Activated CD4-positive, alpha-beta T cell treated with anti-CD3 and anti-CD28 coated beads for 36 hours (primary cell): ENCODE results near the gene CACNA1F. TPM values are rescaled to one million over a fixed set of nuclear protein-coding genes. Genes with fewer than 3 reads are reported as not detected.

Experiments used
- ATAC-seq: fragments of 200-7000 bp; cut with Tn5 transposase; one replicate; pipeline ENCODE4 v1.10.0; 2021; ENCODE audit warnings: mild to moderate bottlenecking, moderate library complexity
- CTCF ChIA-PET: fragments of 350-600 bp; sonication (Branson Sonifier 250); formaldehyde crosslinking; loops from one replicate; lab custom pipeline; 2021; ENCODE audit warnings: antibody characterized with exemption; lab: Charles Lee
- POLR2A ChIA-PET: fragments of 350-600 bp; sonication (Branson Sonifier 250); formaldehyde crosslinking; loops from one replicate; lab custom pipeline; 2021; ENCODE audit warnings: antibody characterized with exemption, inconsistent platforms; lab: Charles Lee
- DNase-seq: peaks from one replicate; pipeline ENCODE4 v3.0.0-alpha.2; 2020
- H3K27ac Mint-ChIP-seq: one replicate; pipeline ENCODE4 v1.8.0; 2021; ENCODE audit warnings: mixed read lengths
- H3K27me3 Mint-ChIP-seq: one replicate; pipeline ENCODE4 v1.8.0; 2021; ENCODE audit warnings: mixed read lengths
- H3K36me3 Mint-ChIP-seq: one replicate; pipeline ENCODE4 v1.8.0; 2021; ENCODE audit warnings: low read depth, mixed read lengths
- H3K4me1 Mint-ChIP-seq: one replicate; pipeline ENCODE4 v1.8.0; 2021; ENCODE audit warnings: mixed read lengths
- H3K4me3 Mint-ChIP-seq: one replicate; pipeline ENCODE4 v1.8.0; 2021; ENCODE audit warnings: mild to moderate bottlenecking, moderate library complexity, mixed read lengths
- H3K9me3 Mint-ChIP-seq: one replicate; pipeline ENCODE4 v1.8.0; 2021; ENCODE audit warnings: low read depth, mixed read lengths
- intact Hi-C, 2 experiments: fragments of 100-400 bp; cut with DNase I in 1 of 2; cut with micrococcal nuclease in 1 of 2; formaldehyde crosslinking; loops; one replicate each; pipeline versions ENCODE4 v1.14.2 to v1.15.1; 2022 to 2024; cut with DNase I, micrococcal nuclease
- total RNA-seq, 2 experiments: library from RNA; stranded (reverse); gene quantifications; one replicate each; pipeline ENCODE4 v1.2.3, GENCODE V29; 2021

Gene CACNA1F
- total RNA-seq, 2 experiments from 2014 or later = 0.65 to 0.87 TPM

GRCh38 chrX:49197543-49198087 lies 35.5 kb downstream of the CACNA1F start:
- POLR2A ChIA-PET = no interaction called here
- Mint-ChIP-seq H3K4me3 (peak overlapping the region; percentile 60), H3K4me1 (peaks cover 35% of the 10 kb centered on the region), H3K27ac (no peak overlapping the region), H3K9me3 (no peaks in the 10 kb centered on the region), H3K27me3 (no peaks in the 10 kb centered on the region), H3K36me3 (no peaks in the 10 kb centered on the region)
- ATAC-seq = no peak
- CTCF ChIA-PET = no interaction called here
- intact Hi-C loops = no loop called here
- no peak for DNase-seq

GRCh38 chrX:49193542-49193964 lies 39.6 kb downstream of the CACNA1F start:
- Mint-ChIP-seq H3K27ac (peak overlapping the region; percentile 90), H3K36me3 (peaks cover 2% of the 10 kb centered on the region), H3K4me1 (peaks cover 26% of the 10 kb centered on the region), H3K27me3 (no peaks in the 10 kb centered on the region), H3K9me3 (no peaks in the 10 kb centered on the region), H3K4me3 (no peak overlapping the region)
- POLR2A ChIA-PET = no interaction called here
- peak; percentile 47 for DNase-seq
- CTCF ChIA-PET = interaction anchor here (0.7 to 2.5 kb wide), 5 partner anchors 21 to 726 kb away, joined by 5 to 8 read pairs (median 7); no protein-coding TSS in a partner anchor
- intact Hi-C loops = loop anchor here (2.0 to 5.0 kb wide), 3 partner anchors 39 to 561 kb away; partner anchors contain the start of gene CACNA1F (in 1 of the 2)
- no peak for ATAC-seq

DNA sequence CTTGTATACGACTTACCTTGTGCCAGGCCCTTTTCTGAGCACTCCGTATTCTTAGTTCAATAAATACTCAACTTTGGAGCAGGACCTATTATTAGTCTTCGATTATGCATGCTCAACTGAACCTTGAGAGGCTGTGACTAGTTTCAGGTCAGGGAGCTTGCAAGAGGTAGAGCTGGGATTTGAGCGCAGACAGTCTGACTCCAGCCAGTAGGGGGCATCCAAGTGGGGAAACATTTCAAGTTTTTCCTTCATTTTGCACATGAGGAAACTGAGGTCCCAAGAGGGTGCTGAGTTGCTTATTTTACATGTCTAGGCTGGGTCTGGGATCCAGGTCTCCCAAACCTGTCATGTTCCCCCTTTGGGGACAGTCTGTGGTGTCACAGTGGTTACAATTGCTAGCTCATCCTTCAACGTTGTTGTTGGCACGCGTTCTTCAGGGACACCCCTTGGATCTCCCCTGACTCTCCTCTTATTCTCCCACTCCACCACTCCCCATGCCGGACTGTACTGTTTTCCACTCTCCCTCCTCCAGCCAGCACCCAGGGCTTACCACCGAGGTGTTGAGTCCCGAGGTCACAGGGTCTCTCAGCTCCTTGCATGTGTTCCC lies 40.3 kb downstream of the CACNA1F start:
- peaks cover 20% of the 10 kb centered on the region for H3K4me1 Mint-ChIP-seq
- peak overlapping the region; percentile 90 for H3K27ac Mint-ChIP-seq
- ChIA-PET CTCF (interaction anchor here (0.6 to 2.5 kb wide), 15 partner anchors 13 to 873 kb away, joined by 3 to 8 read pairs (median 4); partner anchors contain the start of genes PLP2 and PPP1R3F), POLR2A (interaction anchor here (0.5 kb wide), 2 partner anchors 24 to 44 kb away, joined by 4 to 7 read pairs; no protein-coding TSS in a partner anchor)
- H3K9me3 Mint-ChIP-seq = no peaks in the 10 kb centered on the region
- DNase-seq (peak; percentile 60), ATAC-seq (no peak)
- H3K36me3 Mint-ChIP-seq = peaks cover 2% of the 10 kb centered on the region
- intact Hi-C loops = loop anchor here (2.0 to 5.0 kb wide), 3 partner anchors 39 to 562 kb away; partner anchors contain the start of gene CACNA1F (in 1 of the 2)
- H3K4me3 Mint-ChIP-seq = peak overlapping the region; percentile 54
- no peaks in the 10 kb centered on the region for H3K27me3 Mint-ChIP-seq

- peak; percentile 62 for DNase-seq
- intact Hi-C loops = loop anchor here (1.0 to 5.0 kb wide), 7 partner anchors 9 to 563 kb away; partner anchors contain the start of genes SYP (in 2 of the 2), CACNA1F (in 1 of the 2) and PPP1R3F (in 1 of the 2)
- H3K27ac Mint-ChIP-seq = peak overlapping the region; percentile 78
- ATAC-seq = peak; percentile 2
- POLR2A ChIA-PET = interaction anchor here (1.0 to 1.3 kb wide), 2 partner anchors 20 to 44 kb away, joined by 3 to 6 read pairs; partner anchors contain the start of genes CCDC22 and PLP2
- CTCF ChIA-PET = interaction anchor here (0.7 to 2.5 kb wide), 7 partner anchors 9 to 109 kb away, joined by 3 to 8 read pairs (median 4); no protein-coding TSS in a partner anchor
- no peaks in the 10 kb centered on the region for H3K9me3 Mint-ChIP-seq
- H3K4me1 Mint-ChIP-seq = peaks cover 20% of the 10 kb centered on the region
- H3K36me3 Mint-ChIP-seq = peaks cover 2% of the 10 kb centered on the region
- peak overlapping the region; percentile 96 for H3K4me3 Mint-ChIP-seq
- no peaks in the 10 kb centered on the region for H3K27me3 Mint-ChIP-seq
Measured at GRCh38 chrX:49191574-49192011, 41.5 kb downstream of the CACNA1F start.

- intact Hi-C loops = loop anchor here (1.0 to 5.0 kb wide), 6 partner anchors 9 to 81 kb away; partner anchors contain the start of genes SYP (in 2 of the 2), CACNA1F (in 1 of the 2) and PPP1R3F (in 1 of the 2)
- Mint-ChIP-seq H3K4me3 (peak overlapping the region; percentile 96), H3K27me3 (no peaks in the 10 kb centered on the region), H3K9me3 (no peaks in the 10 kb centered on the region), H3K27ac (peak overlapping the region; percentile 97), H3K36me3 (peaks cover 2% of the 10 kb centered on the region), H3K4me1 (peaks cover 23% of the 10 kb centered on the region)
- POLR2A ChIA-PET = interaction anchor here (0.7 to 1.3 kb wide), 6 partner anchors 19 to 78 kb away, joined by 3 to 6 read pairs (median 3); partner anchors contain the start of genes CCDC22 and PLP2
- CTCF ChIA-PET = interaction anchor here (0.6 to 1.3 kb wide), 6 partner anchors 9 to 270 kb away, joined by 3 to 5 read pairs (median 3); no protein-coding TSS in a partner anchor
- DNase-seq (peak; percentile 89), ATAC-seq (peak; percentile 91)
Measured at GRCh38 chrX:49190821-49191573, 42.1 kb downstream of the CACNA1F start.

GRCh38 chrX:49189606-49190005 lies 43.5 kb downstream of the CACNA1F start:
- Mint-ChIP-seq H3K4me1 (peaks cover 27% of the 10 kb centered on the region), H3K36me3 (peaks cover 2% of the 10 kb centered on the region), H3K4me3 (peak overlapping the region; percentile 96), H3K27ac (peak overlapping the region; percentile 67), H3K9me3 (no peaks in the 10 kb centered on the region), H3K27me3 (no peaks in the 10 kb centered on the region)
- ChIA-PET CTCF (interaction anchor here (1.1 kb wide), 1 partner anchor 9 kb away, joined by 3 read pairs; no protein-coding TSS in a partner anchor), POLR2A (interaction anchor here (0.7 kb wide), 1 partner anchor 612 kb away, joined by 3 read pairs; no protein-coding TSS in a partner anchor)
- intact Hi-C loops = loop anchor here (2.0 to 5.0 kb wide), 4 partner anchors 33 to 83 kb away; partner anchors contain the start of gene CACNA1F (in 1 of the 2)
- ATAC-seq (no peak), DNase-seq (no peak)

GRCh38 chrX:49188468-49189076 lies 44.6 kb downstream of the CACNA1F start:
- ATAC-seq (no peak), DNase-seq (no peak)
- ChIA-PET POLR2A (no interaction called here), CTCF (interaction anchor here (1.1 kb wide), 1 partner anchor 8 kb away, joined by 3 read pairs; no protein-coding TSS in a partner anchor)
- peaks cover 2% of the 10 kb centered on the region for H3K36me3 Mint-ChIP-seq
- H3K9me3 Mint-ChIP-seq = no peaks in the 10 kb centered on the region
- H3K27me3 Mint-ChIP-seq = no peaks in the 10 kb centered on the region
- no peak overlapping the region for H3K4me3 Mint-ChIP-seq
- intact Hi-C loops = no loop called here
- H3K4me1 Mint-ChIP-seq = peaks cover 25% of the 10 kb centered on the region
- H3K27ac Mint-ChIP-seq = no peak overlapping the region

GRCh38 chrX:49187526-49187925 lies 45.6 kb downstream of the CACNA1F start:
- Mint-ChIP-seq H3K9me3 (no peaks in the 10 kb centered on the region), H3K27ac (no peak overlapping the region), H3K4me3 (no peak overlapping the region), H3K27me3 (no peaks in the 10 kb centered on the region), H3K4me1 (peaks cover 14% of the 10 kb centered on the region), H3K36me3 (peaks cover 2% of the 10 kb centered on the region)
- ChIA-PET CTCF (interaction anchor here (0.6 kb wide), 1 partner anchor 146 kb away, joined by 3 read pairs; no protein-coding TSS in a partner anchor), POLR2A (no interaction called here)
- DNase-seq = no peak
- no peak for ATAC-seq
- intact Hi-C loops = no loop called here

GRCh38 chrX:49187028-49187394 lies 46.1 kb downstream of the CACNA1F start:
- peak overlapping the region; percentile 31 for H3K27ac Mint-ChIP-seq

More at GRCh38 chrX:49187028-49187394, 46.1 kb downstream of the CACNA1F start:
- Mint-ChIP-seq H3K36me3 (peaks cover 5% of the 10 kb centered on the region), H3K4me1 (peaks cover 12% of the 10 kb centered on the region), H3K9me3 (no peaks in the 10 kb centered on the region), H3K4me3 (peak overlapping the region; percentile 86), H3K27me3 (no peaks in the 10 kb centered on the region)
- intact Hi-C loops = no loop called here
- ATAC-seq (no peak), DNase-seq (no peak)
- POLR2A ChIA-PET = no interaction called here
- CTCF ChIA-PET = interaction anchor here (0.6 kb wide), 2 partner anchors 25 to 981 kb away, joined by 3 read pairs; partner anchors contain the start of gene MAGIX
